ENCODE results near the gene OR4K1.
"Not testable (repeated sequence)": the region's sequence is repeated elsewhere in the genome, so short reads cannot be mapped to it uniquely, and the experiment has no call there.

OR4K1 gene

GRCh38 chr14:19930617-19931016, at the start of gene OR4K1:
Gene OR4K1 (plus strand): TSS chr14:19930917. CDS start chr14:19935667, 4,750 bp downstream.
- DNase-seq (ENCODE audit: low spot score): no peak

DNA sequence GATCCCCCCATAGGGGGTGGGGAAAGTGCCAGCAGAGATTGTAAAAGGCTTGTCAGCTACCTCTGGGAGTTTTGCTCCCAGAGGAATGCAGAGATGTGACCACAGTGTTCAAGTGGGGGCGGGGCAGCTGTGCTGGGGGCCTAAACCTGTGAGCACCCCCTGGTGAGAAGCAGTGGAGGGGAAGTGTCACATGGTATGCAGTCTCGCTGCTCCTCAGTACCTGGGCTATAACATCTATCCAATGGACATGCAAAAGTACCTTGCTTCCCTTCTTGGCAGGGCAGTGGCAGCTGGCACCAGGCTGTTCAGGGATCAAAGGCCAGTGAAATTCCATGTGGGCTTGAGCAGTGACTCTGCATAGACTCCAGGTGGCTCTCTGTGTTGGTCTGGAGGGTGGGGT, 35.4 kb upstream of the OR4K1 start:
- no peak for DNase-seq (ENCODE audit: low spot score)

- no peak for DNase-seq (ENCODE audit: low spot score)
These were observed 29.7 kb upstream of the OR4K1 start for GRCh38 chr14:19900999-19901398.

DNA sequence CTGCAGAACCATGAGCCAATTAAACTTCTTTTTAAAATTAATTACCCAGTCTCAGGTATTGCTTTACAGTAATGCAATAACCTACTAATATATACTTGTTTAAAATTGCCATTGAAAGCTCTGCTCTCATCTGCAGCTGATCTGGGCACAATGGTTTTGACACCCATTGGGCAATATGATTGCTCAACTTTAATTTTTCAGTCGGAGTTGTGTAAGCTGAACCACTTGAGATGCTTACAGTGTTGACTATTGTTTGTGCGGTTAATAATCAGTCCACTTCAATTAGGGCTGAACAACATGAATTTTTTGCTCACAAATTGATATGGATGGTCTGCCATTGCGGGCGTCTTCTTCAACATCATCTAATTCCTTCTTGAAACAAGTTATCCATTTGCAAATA, 28.3 kb upstream of the OR4K1 start:
- no peak for DNase-seq (ENCODE audit: low spot score)

GRCh38 chr14:19906665-19907064, 24.1 kb upstream of the OR4K1 start:
- no peak for DNase-seq (ENCODE audit: low spot score)

DNA sequence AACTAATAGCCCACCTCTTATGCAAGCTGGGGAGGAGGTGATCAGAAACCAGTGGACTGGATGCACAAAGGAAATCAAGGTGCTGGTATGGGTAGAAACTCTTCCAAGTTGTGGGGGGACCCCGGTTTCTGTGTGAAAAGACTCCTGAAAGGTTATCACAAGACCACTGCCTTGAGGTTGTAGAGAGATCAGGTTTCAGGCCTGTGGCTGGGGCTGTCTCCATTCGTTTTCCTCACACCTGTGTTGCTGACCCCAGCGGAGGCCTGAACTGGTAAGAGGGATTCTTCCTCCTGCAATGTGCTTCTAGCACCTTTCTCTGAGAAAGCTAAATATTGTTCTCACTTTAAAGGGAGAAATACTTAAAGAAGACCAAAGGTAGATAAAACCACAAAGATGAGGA, 19.6 kb upstream of the OR4K1 start:
- no peak for DNase-seq (ENCODE audit: low spot score)

DNA sequence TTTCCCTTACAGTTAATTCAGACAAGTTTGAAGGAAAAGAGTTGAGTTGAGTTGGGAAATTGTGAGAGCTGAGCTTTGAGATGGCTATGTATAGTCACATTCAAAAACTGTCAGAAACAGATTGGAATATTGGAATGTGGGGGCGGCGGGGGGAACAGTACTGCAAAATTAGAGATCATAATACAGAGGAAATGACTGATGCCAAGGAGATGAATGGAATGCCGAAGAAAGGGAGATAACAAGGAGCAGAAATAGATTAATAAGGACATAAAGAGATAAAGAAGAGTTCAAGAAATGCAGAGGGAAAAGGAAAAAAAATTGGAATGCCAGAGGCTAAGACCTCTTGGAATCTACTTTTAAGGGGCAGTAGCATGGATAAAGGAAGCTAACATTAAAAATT, 13.5 kb upstream of the OR4K1 start:
- DNase-seq (ENCODE audit: low spot score): no peak

DNA sequence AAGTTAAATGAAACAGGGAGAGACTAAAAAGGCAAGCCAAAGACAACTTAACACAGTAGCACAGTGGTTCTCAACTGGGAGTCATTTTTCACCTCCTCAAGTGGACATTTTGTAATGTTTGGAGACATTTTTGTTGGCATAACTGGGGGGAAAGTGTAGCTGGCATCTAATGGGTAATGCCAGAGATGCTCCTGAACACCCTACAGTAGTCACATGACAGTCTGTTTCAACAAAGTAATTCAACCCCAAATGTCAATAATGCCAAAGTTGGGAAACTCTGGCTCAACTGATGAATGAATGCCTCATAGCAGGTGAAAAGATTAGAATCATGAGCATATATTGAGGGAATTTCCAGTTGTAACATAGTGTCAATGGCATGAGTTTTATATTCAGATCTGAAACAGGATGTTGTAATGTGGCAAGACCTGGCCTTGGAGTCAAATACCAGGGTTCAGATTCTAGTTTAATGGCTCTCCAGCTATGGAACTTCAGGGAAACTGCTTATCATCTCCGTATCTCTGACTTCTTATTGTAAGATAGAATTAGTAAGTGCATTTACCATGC, 12.7 kb upstream of the OR4K1 start:
- DNase-seq (ENCODE audit: low spot score): no peak

GRCh38 chr14:19918553-19919264, 12.0 kb upstream of the OR4K1 start:
- DNase-seq (ENCODE audit: low spot score): no peak

DNA sequence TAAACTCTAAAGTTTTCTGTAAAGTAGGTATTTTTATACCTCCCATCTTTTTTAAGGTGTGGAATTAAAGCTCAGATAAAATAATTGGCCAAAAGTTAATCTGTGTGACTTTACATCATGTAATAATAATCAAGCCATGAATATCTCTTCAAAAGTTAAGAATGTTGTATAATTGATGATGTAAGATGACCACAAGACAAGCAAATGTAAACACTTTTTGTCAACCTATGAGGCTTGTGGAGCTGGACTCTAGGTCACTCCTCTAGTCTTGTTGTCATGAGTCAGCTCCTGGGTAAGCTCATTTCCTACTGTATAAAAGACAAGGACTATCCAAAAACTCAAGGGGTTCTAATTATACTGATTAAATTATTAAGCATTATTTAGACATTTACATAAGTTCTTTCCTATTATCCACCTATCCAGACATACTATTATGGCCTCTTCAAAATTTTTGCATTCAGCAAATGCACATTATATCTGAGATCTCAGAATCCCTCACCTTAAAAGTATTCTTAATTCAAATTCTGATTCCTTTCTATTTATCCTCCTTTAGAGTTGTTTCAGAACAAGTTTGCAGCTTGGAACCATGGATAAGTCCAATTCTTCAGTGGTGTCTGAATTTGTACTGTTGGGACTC, 10.6 kb upstream of the OR4K1 start, which contains the start of gene OR4K5:
Gene OR4K5 (plus strand): TSS at position 587 of the 637 bp plus-strand sequence. CDS start 0 bp downstream, at position 587.
- peak; percentile 11 for DNase-seq (ENCODE audit: low spot score)

GRCh38 chr14:19941668-19942067, 11.0 kb downstream of the OR4K1 start:
- no peak for DNase-seq (ENCODE audit: low spot score)

DNA sequence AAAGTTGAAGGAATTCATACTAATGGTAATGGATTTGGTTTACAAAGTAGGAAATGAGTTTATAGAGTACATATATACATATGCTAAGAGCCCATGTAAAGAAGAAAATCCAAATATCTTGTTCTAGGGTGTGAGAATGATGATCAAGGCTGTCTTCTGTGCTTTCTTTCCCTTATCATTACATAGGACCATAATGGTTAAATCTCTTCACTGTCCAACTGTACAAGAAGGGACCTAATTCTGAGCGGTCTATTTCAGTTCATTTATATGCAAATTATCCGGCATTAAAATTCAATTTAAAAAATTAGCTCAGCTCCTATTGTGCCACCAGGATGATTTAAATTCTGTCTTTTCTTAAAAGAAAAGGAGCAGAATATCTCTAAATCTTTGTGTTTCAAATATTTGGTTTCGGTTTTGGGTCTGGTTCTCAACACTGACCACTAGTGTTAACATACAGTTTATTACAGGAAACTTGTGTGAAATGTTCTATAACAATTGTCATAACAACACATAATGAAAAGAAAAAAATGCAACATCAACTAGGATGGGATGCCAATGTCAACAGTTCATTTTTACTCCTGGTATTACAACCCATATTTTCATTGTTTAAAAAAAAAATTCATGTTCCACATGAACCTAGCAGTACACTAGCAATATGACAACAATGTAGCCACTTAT, 16.8 kb downstream of the OR4K1 start:
- no peak for DNase-seq (ENCODE audit: low spot score)

DNA sequence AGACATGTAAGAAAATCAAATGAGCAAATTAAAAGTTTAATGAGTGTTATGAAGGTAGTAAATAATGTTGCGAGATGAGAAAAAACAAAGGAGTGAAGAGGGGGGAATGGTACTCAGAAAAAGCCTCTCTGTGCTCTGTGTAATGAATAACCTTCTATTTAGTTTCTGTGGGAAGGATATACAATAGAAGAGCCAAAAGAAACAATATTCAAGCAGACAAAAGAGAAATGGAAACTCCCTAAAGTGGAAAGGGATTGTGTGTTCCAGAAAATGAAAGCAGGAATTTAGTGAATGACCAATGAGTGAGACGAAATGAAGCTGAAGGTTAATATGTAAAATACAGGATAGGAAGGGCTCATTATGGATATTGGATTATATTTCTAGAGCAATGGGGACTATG, 18.5 kb downstream of the OR4K1 start:
- no peak for DNase-seq (ENCODE audit: low spot score)

GRCh38 chr14:19969735-19970134, 39.0 kb downstream of the OR4K1 start:
- DNase-seq (ENCODE audit: low spot score): not testable (repeated sequence)

GRCh38 chr14:19974844-19975243, 44.1 kb downstream of the OR4K1 start:
- no peak for DNase-seq (ENCODE audit: low spot score)

- no peak for DNase-seq (ENCODE audit: low spot score)
These were observed 44.6 kb downstream of the OR4K1 start, which contains the start of gene OR4K15 for GRCh38 chr14:19975291-19975690. Gene OR4K15 (plus strand): TSS chr14:19975591. CDS start chr14:19975591, 0 bp downstream.

Measured in RKO (cell line).